ENCODE data around the gene DNAH7. TPM values are rescaled to one million over a fixed set of nuclear protein-coding genes. Genes with fewer than 3 reads are reported as not detected.

Gene DNAH7
- total RNA-seq, 4 donors from 2014 or later, result 9.9 to 21.7 (median 15.5) TPM

GRCh38 chr2:195721042-195721441, 347.6 kb downstream of the DNAH7 start:
- no peak overlapping the region for H3K27ac ChIP-seq
- no peak overlapping the region for H3K4me3 ChIP-seq (replicated peaks in 1 of 3)
- no peaks in the 10 kb centered on the region for H3K27me3 ChIP-seq
- no peak for TF ChIP-seq POLR2A (IDR thresholded peaks at IDR 0.05)
- no peak for TF ChIP-seq CTCF (IDR thresholded peaks at IDR 0.05)
- 97 to 98% methylated on average over 2 of the region's 2 CpGs for WGBS, 2 donors
- H3K9me3 ChIP-seq, result no peaks in the 10 kb centered on the region
- H3K36me3 ChIP-seq, result peaks cover 17 to 23% of the 10 kb centered on the region in 2 donors
- H3K4me1 ChIP-seq, result no peaks in the 10 kb centered on the region
- DNase-seq, result no peak
- intact Hi-C loops (cut with DNase I), result no loop called here

DNA sequence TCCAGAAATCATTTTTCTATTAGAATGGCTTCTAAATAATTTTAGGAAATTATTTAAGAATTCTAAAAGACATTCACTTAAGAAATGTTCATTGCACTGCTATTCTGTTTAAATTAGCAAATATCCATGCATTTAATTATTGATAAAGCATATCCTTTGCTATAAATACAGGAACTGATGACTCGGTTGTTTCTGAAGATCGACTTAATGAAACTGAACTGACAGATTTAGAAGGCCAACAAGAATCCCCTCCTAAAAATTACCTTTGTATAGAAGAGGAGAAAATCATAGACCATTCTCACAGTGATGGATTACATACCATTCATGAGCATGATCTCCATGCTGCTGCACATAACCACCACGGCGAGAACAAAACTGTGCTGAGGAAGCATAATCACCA, 352.2 kb downstream of the DNAH7 start:
- intact Hi-C loops (cut with DNase I), result no loop called here
- Histone ChIP-seq H3K36me3 (peaks cover 26 to 31% of the 10 kb centered on the region in 2 donors), H3K4me3 (replicated peaks in 1 of 3) (no peak overlapping the region), H3K27ac (no peak overlapping the region), H3K9me3 (no peaks in the 10 kb centered on the region), H3K27me3 (no peaks in the 10 kb centered on the region), H3K4me1 (no peaks in the 10 kb centered on the region)
- TF ChIP-seq POLR2A (IDR thresholded peaks at IDR 0.05) (no peak), CTCF (IDR thresholded peaks at IDR 0.05) (no peak)
- WGBS, 2 donors, result 96 to 98% methylated on average over 4 of the region's 4 CpGs
- no peak for DNase-seq

DNA sequence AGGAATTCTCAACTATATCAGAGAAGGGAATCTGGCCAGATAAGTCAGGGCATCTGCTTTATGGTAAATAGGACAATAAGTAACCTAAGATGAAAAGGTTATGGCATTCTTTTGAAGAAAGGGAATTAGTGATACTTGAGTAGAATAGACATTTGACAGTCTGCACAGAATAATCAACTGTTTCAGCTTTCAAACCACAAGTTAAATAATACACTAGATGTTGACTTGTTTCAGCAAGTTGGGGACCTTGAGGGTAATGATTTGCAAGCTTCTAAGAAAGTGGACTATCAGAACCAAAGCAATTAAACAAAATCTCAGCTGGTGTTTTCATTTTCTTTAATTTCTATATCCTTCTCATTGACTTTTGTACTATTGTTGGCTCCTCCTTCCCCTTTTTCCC, 357.2 kb downstream of the DNAH7 start:
- no peaks in the 10 kb centered on the region for H3K27me3 ChIP-seq
- no peak for DNase-seq
- no peaks in the 10 kb centered on the region for H3K4me1 ChIP-seq
- intact Hi-C loops (cut with DNase I), result no loop called here
- no peak for TF ChIP-seq CTCF (IDR thresholded peaks at IDR 0.05)
- TF ChIP-seq POLR2A (IDR thresholded peaks at IDR 0.05), result no peak
- H3K36me3 ChIP-seq, result peaks cover 12 to 16% of the 10 kb centered on the region in 2 donors
- no peak overlapping the region for H3K27ac ChIP-seq
- H3K9me3 ChIP-seq, result no peaks in the 10 kb centered on the region
- H3K4me3 ChIP-seq (replicated peaks in 1 of 3), result no peak overlapping the region

- TF ChIP-seq POLR2A (IDR thresholded peaks at IDR 0.05) (no peak), CTCF (IDR thresholded peaks at IDR 0.05) (no peak)
- Histone ChIP-seq H3K4me1 (no peaks in the 10 kb centered on the region), H3K36me3 (peaks cover 12 to 15% of the 10 kb centered on the region in 2 donors), H3K27me3 (no peaks in the 10 kb centered on the region), H3K27ac (no peak overlapping the region), H3K4me3 (replicated peaks in 1 of 3) (no peak overlapping the region), H3K9me3 (no peaks in the 10 kb centered on the region)
- DNase-seq, result no peak
- 93% methylated on average over 2 of the region's 2 CpGs for WGBS, 2 donors
- intact Hi-C loops (cut with DNase I), result no loop called here
Measured at GRCh38 chr2:195709901-195710806, 358.5 kb downstream of the DNAH7 start.

- H3K36me3 ChIP-seq, result peaks cover 0 to 6% of the 10 kb centered on the region in 2 donors
Measured at GRCh38 chr2:195706161-195706900, 362.3 kb downstream of the DNAH7 start.

More at GRCh38 chr2:195706161-195706900, 362.3 kb downstream of the DNAH7 start:
- no peak for DNase-seq
- H3K9me3 ChIP-seq, result no peaks in the 10 kb centered on the region
- no peaks in the 10 kb centered on the region for H3K27me3 ChIP-seq
- WGBS, 2 donors, result 93% methylated on average over 5 of the region's 5 CpGs
- intact Hi-C loops (cut with DNase I), result no loop called here
- H3K27ac ChIP-seq, result no peak overlapping the region
- no peaks in the 10 kb centered on the region for H3K4me1 ChIP-seq
- TF ChIP-seq POLR2A (IDR thresholded peaks at IDR 0.05) (no peak), CTCF (IDR thresholded peaks at IDR 0.05) (no peak)
- H3K4me3 ChIP-seq (replicated peaks in 1 of 3), result no peak overlapping the region
